Breast epithelium (tissue), 4 donors: ENCODE data around the gene HIC2. TPM values are rescaled to one million over a fixed set of nuclear protein-coding genes. Genes with fewer than 3 reads are reported as not detected.
"Not testable (repeated sequence)": the region's sequence is repeated elsewhere in the genome, so short reads cannot be mapped to it uniquely, and the experiment has no call there.

Experiments used
- DNase-seq, 2 donors: peaks; one replicate each; pipeline ENCODE4 v3.0.0-alpha.2; 2019; ENCODE audit warnings: low spot score in 2 of 2
- H3K27ac ChIP-seq, 2 donors: fragments of 200-600 bp; sonication (generic) in 1 of 2; one replicate each; pipeline ENCODE4 v1.5.1; 2016 to 2019; ENCODE audit warnings: mild to moderate bottlenecking in 1 of 2
- H3K27me3 ChIP-seq, 2 donors: fragments of 200-600 bp; sonication (generic) in 1 of 2; one replicate each; pipeline versions ENCODE4 v1.5.1 to v1.6.0; 2017 to 2019; ENCODE audit warnings: control low read depth in 1 of 2, mild to moderate bottlenecking in 1 of 2
- H3K36me3 ChIP-seq: fragments of 200-600 bp; one replicate; pipeline ENCODE4 v1.5.1; 2019
- H3K4me1 ChIP-seq, 2 donors: fragments of 200-600 bp; sonication (generic); one replicate each; pipeline ENCODE4 v1.5.1; 2016 to 2019; ENCODE audit warnings: control low read depth in 1 of 2
- H3K4me3 ChIP-seq, 3 donors: fragments of 200-600 bp; sonication (generic); 1 replicate in 2 of 3; 2 replicates in 1 of 3; pipeline ENCODE4 v1.5.1; 2016 to 2019; ENCODE audit warnings: mild to moderate bottlenecking in 3 of 3, moderate library complexity in 2 of 3
- H3K9me3 ChIP-seq, 2 donors: fragments of 200-600 bp; sonication (generic) in 1 of 2; one replicate each; pipeline ENCODE4 v1.5.1; 2016 to 2019; ENCODE audit warnings: control low read depth in 1 of 2
- intact Hi-C: fragments of 100-400 bp; cut with DNase I; formaldehyde crosslinking; loops from one replicate; pipeline ENCODE4 v1.15.1; 2023; ENCODE audit warnings: low total_unique reads
- total RNA-seq, 3 donors: library from RNA; depleted of rRNA; stranded (reverse); fragments of >200 nt; gene quantifications; one replicate each; pipeline ENCODE4 v1.1.0, GENCODE V29; 2016

HIC2 gene
- total RNA-seq, 3 donors from 2014 or later = 2.9 to 3.4 (median 3.3) TPM

GRCh38 chr22:21469097-21469994 is 52.2 kb downstream of the HIC2 start:
- H3K27ac ChIP-seq, DNase-seq, H3K36me3 ChIP-seq, intact Hi-C loops, H3K9me3 ChIP-seq, H3K4me1 ChIP-seq, H3K27me3 ChIP-seq: not testable (repeated sequence)
- peak overlapping the region in 1 of 3 donors; percentile 35 for H3K4me3 ChIP-seq

- H3K27ac ChIP-seq, intact Hi-C loops, H3K4me1 ChIP-seq, H3K4me3 ChIP-seq, H3K36me3 ChIP-seq, DNase-seq, H3K27me3 ChIP-seq, H3K9me3 ChIP-seq: not testable (repeated sequence)
Measured at GRCh38 chr22:21472984-21473383, 55.8 kb downstream of the HIC2 start.

- H3K9me3 ChIP-seq, H3K4me1 ChIP-seq, H3K4me3 ChIP-seq, H3K27me3 ChIP-seq, intact Hi-C loops, H3K27ac ChIP-seq, DNase-seq, H3K36me3 ChIP-seq: not testable (repeated sequence)
Measured at GRCh38 chr22:21473664-21474063, 56.5 kb downstream of the HIC2 start.

GRCh38 chr22:21484039-21484438 is 66.9 kb downstream of the HIC2 start:
- H3K4me1 ChIP-seq, H3K4me3 ChIP-seq, H3K27me3 ChIP-seq, DNase-seq, H3K36me3 ChIP-seq, H3K27ac ChIP-seq, intact Hi-C loops, H3K9me3 ChIP-seq: not testable (repeated sequence)

- DNase-seq, H3K27ac ChIP-seq, H3K4me1 ChIP-seq, H3K27me3 ChIP-seq, H3K36me3 ChIP-seq, intact Hi-C loops, H3K9me3 ChIP-seq, H3K4me3 ChIP-seq: not testable (repeated sequence)
Measured at GRCh38 chr22:21487723-21488122, 70.6 kb downstream of the HIC2 start.

- H3K4me1 ChIP-seq, intact Hi-C loops, H3K4me3 ChIP-seq, H3K36me3 ChIP-seq, H3K9me3 ChIP-seq, H3K27me3 ChIP-seq, DNase-seq, H3K27ac ChIP-seq: not testable (repeated sequence)
Measured at GRCh38 chr22:21489149-21489680, 72.0 kb downstream of the HIC2 start.

GRCh38 chr22:21490556-21490955 is 73.4 kb downstream of the HIC2 start:
- DNase-seq, H3K4me1 ChIP-seq, intact Hi-C loops, H3K36me3 ChIP-seq, H3K9me3 ChIP-seq, H3K4me3 ChIP-seq, H3K27ac ChIP-seq, H3K27me3 ChIP-seq: not testable (repeated sequence)

- DNase-seq, H3K4me1 ChIP-seq, H3K4me3 ChIP-seq, H3K27ac ChIP-seq, intact Hi-C loops, H3K36me3 ChIP-seq, H3K9me3 ChIP-seq, H3K27me3 ChIP-seq: not testable (repeated sequence)
Measured at GRCh38 chr22:21492271-21492670, 75.1 kb downstream of the HIC2 start.

GRCh38 chr22:21493789-21494782 is 76.9 kb downstream of the HIC2 start:
- H3K27me3 ChIP-seq, H3K36me3 ChIP-seq, DNase-seq, H3K4me1 ChIP-seq, H3K27ac ChIP-seq, H3K9me3 ChIP-seq, intact Hi-C loops, H3K4me3 ChIP-seq: not testable (repeated sequence)

GRCh38 chr22:21497984-21498383 is 80.8 kb downstream of the HIC2 start:
- DNase-seq, H3K9me3 ChIP-seq, H3K27me3 ChIP-seq, intact Hi-C loops, H3K27ac ChIP-seq, H3K4me3 ChIP-seq, H3K36me3 ChIP-seq, H3K4me1 ChIP-seq: not testable (repeated sequence)

- H3K9me3 ChIP-seq, DNase-seq, H3K27me3 ChIP-seq, H3K36me3 ChIP-seq, H3K4me1 ChIP-seq, H3K27ac ChIP-seq, H3K4me3 ChIP-seq, intact Hi-C loops: not testable (repeated sequence)
Measured at GRCh38 chr22:21498489-21498888, 81.3 kb downstream of the HIC2 start.

- DNase-seq, H3K36me3 ChIP-seq, H3K4me1 ChIP-seq, intact Hi-C loops, H3K9me3 ChIP-seq, H3K27me3 ChIP-seq, H3K4me3 ChIP-seq, H3K27ac ChIP-seq: not testable (repeated sequence)
Measured at GRCh38 chr22:21499623-21500506, 82.7 kb downstream of the HIC2 start.
